Osteocyte (in vitro differentiated cells): ENCODE measurements around the gene CRADD. TPM values are rescaled to one million over a fixed set of nuclear protein-coding genes. Genes with fewer than 3 reads are reported as not detected.

Source experiments
- DNase-seq: peaks from one replicate; pipeline ENCODE4 v3.0.0; 2021; ENCODE audit warnings: mixed read lengths; ENCODE audit not compliant: unreplicated experiment; ENCODE audit errors: extremely low spot score
- H3K27ac Mint-ChIP-seq: one replicate; pipeline ENCODE4 v1.8.0; 2021; ENCODE audit warnings: mild to moderate bottlenecking, mixed read lengths; ENCODE audit not compliant: unreplicated experiment
- H3K27me3 Mint-ChIP-seq: one replicate; pipeline ENCODE4 v1.8.0; 2021; ENCODE audit warnings: mixed read lengths; ENCODE audit not compliant: unreplicated experiment
- H3K36me3 Mint-ChIP-seq: one replicate; pipeline ENCODE4 v1.8.0; 2021; ENCODE audit warnings: mixed read lengths; ENCODE audit not compliant: unreplicated experiment
- H3K4me1 Mint-ChIP-seq: one replicate; pipeline ENCODE4 v1.8.0; 2021; ENCODE audit warnings: mixed read lengths; ENCODE audit not compliant: unreplicated experiment
- H3K4me3 Mint-ChIP-seq: one replicate; pipeline ENCODE4 v1.8.0; 2021; ENCODE audit warnings: mild to moderate bottlenecking, moderate library complexity, mixed read lengths; ENCODE audit not compliant: unreplicated experiment
- H3K9me3 Mint-ChIP-seq: one replicate; pipeline ENCODE4 v1.8.0; 2021; ENCODE audit warnings: mixed read lengths; ENCODE audit not compliant: unreplicated experiment
- CTCF ChIP-seq: fragments of 200-600 bp; sonication (generic); IDR thresholded peaks from 2 replicates; pipeline ENCODE4 v1.5.0; 2021; ENCODE audit warnings: antibody characterized with exemption, mild to moderate bottlenecking, moderate library complexity
- total RNA-seq: library from RNA; stranded (reverse); gene quantifications from 2 replicates; pipeline ENCODE4 v1.2.1, GENCODE V29; 2021

The CRADD gene
- total RNA-seq, 1 donor from 2014 or later, result 13.8 TPM

- no peak overlapping the region for H3K27ac Mint-ChIP-seq
- H3K4me1 Mint-ChIP-seq, result no peaks in the 10 kb centered on the region
- H3K27me3 Mint-ChIP-seq, result no peaks in the 10 kb centered on the region
- H3K36me3 Mint-ChIP-seq, result peaks cover 8% of the 10 kb centered on the region
- no peak for DNase-seq
- no peak for TF ChIP-seq CTCF
- peaks cover 19% of the 10 kb centered on the region for H3K9me3 Mint-ChIP-seq
- H3K4me3 Mint-ChIP-seq, result no peak overlapping the region
These were observed 35.9 kb downstream of the CRADD start for GRCh38 chr12:93713060-93713459.

DNA sequence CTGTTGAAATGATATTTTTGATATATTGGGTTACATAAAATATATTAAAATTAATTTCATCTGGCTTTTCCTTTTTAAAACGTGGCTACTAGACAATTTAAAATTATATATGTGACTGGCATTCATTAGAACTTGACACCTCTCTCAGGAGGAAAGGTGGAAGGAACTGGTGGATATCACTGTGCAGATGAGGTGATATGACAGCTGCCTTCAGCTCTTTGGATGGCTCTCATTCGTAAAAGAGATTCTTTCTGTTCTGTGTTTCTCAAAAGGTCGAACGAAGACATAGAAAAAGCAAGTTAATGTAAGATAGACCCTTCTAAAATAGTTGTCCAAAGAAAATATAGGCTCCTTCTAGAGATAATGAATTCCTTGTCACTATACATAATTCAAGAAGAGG lies 36.6 kb downstream of the CRADD start:
- H3K27me3 Mint-ChIP-seq, result no peaks in the 10 kb centered on the region
- DNase-seq, result no peak
- H3K4me3 Mint-ChIP-seq, result no peak overlapping the region
- TF ChIP-seq CTCF, result no peak
- H3K36me3 Mint-ChIP-seq, result peaks cover 8% of the 10 kb centered on the region
- H3K27ac Mint-ChIP-seq, result no peak overlapping the region
- H3K9me3 Mint-ChIP-seq, result peaks cover 15% of the 10 kb centered on the region
- no peaks in the 10 kb centered on the region for H3K4me1 Mint-ChIP-seq

- H3K27ac Mint-ChIP-seq, result no peak overlapping the region
- no peak for TF ChIP-seq CTCF
- peaks cover 5% of the 10 kb centered on the region for H3K36me3 Mint-ChIP-seq
- H3K27me3 Mint-ChIP-seq, result no peaks in the 10 kb centered on the region
- H3K9me3 Mint-ChIP-seq, result peaks cover 13% of the 10 kb centered on the region
- H3K4me1 Mint-ChIP-seq, result no peaks in the 10 kb centered on the region
- H3K4me3 Mint-ChIP-seq, result no peak overlapping the region
- no peak for DNase-seq
These were observed 37.2 kb downstream of the CRADD start for GRCh38 chr12:93714382-93714781.

DNA sequence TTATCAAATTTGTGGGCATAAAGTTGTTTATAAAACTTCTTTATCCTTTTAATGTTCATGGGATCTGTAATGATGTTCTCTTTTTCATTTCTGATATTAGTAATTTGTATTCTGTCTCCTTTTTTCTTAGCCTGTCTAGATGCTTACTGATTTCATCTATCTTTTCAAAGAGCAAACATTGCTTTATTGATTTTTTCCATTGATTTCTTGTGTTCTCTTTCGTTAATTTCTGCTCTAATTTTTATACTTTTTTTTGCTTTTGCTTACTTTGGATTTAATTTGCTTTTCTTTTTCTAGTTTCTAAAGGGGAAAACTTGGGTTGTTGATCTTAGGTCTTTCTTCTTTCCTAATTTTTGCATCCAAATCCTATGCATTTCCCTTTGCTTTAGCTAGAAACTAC lies 42.5 kb downstream of the CRADD start:
- TF ChIP-seq CTCF, result no peak
- Mint-ChIP-seq H3K27ac (no peak overlapping the region), H3K27me3 (no peaks in the 10 kb centered on the region), H3K36me3 (peaks cover 4% of the 10 kb centered on the region), H3K9me3 (peaks cover 30% of the 10 kb centered on the region), H3K4me3 (no peak overlapping the region), H3K4me1 (peaks cover 5% of the 10 kb centered on the region)
- DNase-seq, result no peak

GRCh38 chr12:93720559-93720958 lies 43.4 kb downstream of the CRADD start:
- TF ChIP-seq CTCF, result no peak
- Mint-ChIP-seq H3K27me3 (no peaks in the 10 kb centered on the region), H3K4me3 (no peak overlapping the region)

More at GRCh38 chr12:93720559-93720958, 43.4 kb downstream of the CRADD start:
- Mint-ChIP-seq H3K27ac (no peak overlapping the region), H3K36me3 (peaks cover 4% of the 10 kb centered on the region), H3K9me3 (peaks cover 30% of the 10 kb centered on the region), H3K4me1 (peaks cover 5% of the 10 kb centered on the region)
- no peak for DNase-seq
